NCI-H1694 treated with DMSO at 0.1 percent for 48 hours (cell line): ENCODE results near the gene ZNF574.

Experiments
- DNase-seq: peaks from one replicate; lab custom pipeline; 2025; lab: John Stamatoyannopoulos, UW

The ZNF574 gene

GRCh38 chr19:42102877-42103276 lies 26.9 kb downstream of the ZNF574 start:
- no peak for DNase-seq

GRCh38 chr19:42105368-42105767 lies 29.4 kb downstream of the ZNF574 start:
- DNase-seq = no peak

DNA sequence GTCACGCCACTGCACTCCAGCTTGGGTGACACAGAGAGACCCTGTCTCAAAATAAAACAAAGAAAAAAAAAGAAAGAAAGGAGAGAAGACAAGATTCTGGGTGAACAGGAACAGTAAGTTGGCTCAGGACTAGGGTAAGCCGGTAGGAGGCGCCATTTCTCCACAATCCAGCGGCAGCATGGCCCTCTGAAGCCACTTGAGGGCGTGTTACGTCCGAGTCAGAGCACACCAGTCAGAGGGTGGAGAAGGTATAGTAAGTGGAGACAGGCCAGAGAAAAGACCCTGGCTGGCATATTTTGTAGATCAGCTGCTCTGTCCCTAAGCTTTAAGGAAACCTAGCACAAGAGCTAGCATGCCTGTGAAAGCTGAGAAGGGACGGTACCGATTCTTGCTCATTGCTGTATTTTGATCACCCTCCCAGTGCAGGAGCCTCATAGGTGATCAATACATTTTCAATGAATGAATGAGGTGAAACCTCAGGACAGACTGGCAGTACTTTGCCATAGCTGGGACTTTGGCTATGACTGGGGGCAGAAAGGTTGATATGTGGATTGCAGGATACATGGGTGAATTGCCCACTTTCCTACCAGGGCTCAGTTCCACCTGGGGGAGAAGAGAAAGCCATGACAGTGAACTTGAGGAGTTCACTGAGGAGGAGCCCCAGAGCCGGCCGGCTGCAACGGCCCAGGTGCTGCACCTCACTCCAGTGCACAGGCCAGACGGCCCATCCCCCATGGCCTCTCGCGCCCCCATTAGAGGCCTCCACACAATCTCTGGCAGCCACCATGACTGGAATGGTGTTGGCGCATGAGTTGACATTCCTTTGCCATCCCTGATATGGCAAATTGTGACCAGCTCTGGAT lies 32.8 kb downstream of the ZNF574 start:
- peak; percentile 81 for DNase-seq

DNA sequence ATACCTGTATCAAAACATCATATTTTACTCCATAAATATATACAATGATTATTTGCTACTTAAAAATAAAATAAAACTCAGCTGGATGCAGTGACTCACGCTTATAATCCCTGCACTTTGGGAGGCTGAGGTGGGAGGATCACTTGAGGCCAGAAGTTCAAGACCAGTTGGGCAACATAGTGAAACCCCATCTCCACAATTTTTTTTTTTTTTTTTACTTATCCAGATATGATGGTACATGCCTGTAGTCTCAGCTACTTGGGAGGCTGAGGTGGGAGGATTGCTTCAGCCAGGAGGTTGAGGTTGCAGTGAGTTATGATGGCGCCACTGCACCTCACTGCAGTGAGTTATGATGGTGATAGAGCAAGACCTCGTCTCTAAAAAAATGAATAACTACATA lies 33.9 kb downstream of the ZNF574 start:
- DNase-seq = no peak

DNA sequence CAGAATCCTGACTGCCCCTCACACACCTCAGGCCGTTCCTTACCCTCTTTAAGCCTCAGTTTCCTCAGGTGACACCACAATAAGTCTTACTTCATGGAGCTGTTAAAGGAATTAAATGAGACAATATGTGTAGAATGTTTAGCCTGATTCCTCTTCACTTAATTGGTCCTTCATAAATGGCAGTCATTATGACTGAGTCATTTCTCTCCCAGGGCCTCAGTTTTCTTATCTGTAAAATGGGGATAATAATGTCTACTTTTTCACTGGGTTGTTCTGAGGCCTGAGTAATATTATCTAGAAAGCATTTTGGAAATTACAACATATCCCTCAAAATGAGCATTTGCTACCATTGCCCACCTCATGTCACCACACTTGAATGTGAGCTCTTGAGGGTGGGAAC lies 34.7 kb downstream of the ZNF574 start:
- no peak for DNase-seq

GRCh38 chr19:42111384-42111783 lies 35.4 kb downstream of the ZNF574 start:
- DNase-seq = no peak

DNA sequence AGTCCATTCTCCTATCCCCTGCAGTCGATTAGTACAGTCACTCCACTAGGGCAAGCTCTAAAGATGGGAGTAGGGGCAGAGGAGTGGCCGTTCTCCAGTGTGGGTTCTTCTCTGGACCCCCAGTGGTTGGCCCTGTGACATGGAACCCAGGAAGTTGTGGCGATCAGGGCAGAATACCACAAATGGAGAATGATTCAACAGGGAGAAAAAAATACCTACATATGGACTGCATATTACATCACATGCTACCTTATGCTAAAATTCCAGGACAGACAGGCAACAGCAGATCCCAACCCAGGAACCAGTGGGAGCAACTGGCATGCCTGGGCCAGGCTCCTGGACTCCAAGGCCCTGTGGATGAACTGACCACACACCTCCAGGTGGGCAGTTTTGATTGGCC lies 35.8 kb downstream of the ZNF574 start:
- DNase-seq = no peak

- DNase-seq = peak; percentile 14
Observed at GRCh38 chr19:42113641-42114348, 37.8 kb downstream of the ZNF574 start.

DNA sequence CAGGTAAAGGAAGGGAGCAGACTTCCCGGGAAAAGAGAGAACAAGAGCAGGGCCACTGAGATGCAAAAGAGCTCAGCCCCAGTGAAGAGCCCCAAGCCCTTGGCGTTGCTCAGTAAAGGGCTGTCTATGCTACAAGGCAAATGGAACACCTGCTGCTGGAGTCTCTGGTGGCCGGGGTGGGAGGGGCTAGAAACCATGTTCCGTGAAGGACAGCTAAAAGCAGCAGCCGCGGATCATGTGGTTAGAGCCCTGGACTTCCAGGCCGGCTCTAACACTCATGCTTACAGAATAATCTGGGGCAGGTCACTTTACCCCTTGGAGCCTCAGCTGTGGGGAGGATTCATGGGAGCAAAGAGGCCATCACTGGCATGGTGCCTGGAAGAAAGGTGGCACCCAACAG lies 38.4 kb downstream of the ZNF574 start:
- no peak for DNase-seq

- DNase-seq = no peak
Observed at GRCh38 chr19:42115219-42115618, 39.3 kb downstream of the ZNF574 start.

DNA sequence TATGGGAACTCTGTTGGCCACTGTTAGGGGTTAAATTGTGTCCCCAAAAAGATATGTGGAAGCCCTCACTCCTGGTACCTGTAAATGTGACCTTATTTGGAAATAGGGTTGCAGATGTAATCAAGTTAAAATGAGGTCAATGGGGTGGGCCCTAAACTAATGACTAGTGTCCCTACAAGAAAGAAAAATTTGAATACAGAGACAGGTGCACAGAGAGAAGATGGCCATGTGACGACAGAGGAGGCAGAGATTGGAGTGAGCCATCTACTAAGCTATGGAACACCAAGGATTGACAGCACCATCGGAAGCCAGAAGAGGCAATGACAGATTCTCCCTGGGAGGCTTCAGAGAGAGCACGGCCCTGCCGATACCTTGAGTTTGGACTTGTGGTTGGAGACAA lies 39.7 kb downstream of the ZNF574 start:
- DNase-seq = no peak

DNA sequence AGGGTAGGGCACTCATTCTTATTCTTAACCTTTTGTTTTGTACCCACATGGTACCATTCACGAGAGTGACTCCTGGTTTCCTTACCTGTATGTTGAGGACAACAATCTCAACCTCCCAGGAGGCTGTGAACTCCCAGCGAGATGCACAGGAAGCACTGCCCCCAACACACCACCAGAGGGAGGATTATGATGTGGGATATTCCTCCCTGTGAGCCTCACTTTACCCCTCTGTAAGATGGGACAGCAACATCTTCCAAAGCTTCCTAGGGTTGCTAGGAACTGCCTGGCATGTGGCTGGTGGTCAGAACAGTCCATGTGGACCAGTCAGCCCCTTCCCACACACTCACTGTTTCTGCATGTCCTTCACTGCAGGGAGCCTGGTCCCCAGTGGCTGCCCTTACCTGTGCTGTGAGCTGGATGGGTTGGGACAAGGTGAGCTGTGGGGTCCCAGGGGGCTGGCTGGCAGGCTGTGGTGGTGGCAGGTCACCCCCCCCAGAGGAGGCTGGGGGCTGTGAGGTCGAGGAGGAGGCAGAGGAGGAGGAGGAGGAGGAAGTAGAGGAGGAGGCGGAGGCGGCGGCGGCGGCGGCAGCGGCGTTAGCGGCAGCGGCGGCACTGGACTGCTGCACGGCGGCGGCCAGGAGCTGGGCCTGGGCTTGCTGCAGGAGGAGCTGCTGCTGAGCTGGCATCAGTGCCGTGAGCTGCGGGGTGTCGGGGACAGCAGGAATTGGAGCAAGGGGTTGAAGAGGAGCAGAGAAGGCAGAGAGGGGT lies 40.5 kb downstream of the ZNF574 start:
- DNase-seq = no peak

DNA sequence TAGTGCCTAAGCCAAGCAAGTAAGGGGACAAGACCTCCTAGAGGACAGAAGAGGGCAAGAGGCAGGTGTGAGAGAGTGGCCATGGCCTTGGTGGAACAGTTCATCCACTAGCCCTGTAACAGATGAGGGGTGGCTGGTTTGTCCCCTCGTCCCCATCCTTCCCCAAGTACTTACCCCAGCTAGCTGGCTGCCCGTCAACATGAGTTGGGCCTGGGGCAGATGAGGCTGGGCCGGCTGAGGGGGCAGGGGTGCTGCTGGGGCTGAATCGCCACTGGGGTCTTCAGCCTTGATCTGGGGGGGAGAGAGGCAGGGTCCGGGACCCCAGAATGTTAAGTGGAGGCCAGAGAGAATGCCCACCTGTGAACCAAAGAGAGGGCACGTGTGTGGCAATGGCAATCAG lies 41.1 kb downstream of the ZNF574 start:
- DNase-seq = no peak

DNA sequence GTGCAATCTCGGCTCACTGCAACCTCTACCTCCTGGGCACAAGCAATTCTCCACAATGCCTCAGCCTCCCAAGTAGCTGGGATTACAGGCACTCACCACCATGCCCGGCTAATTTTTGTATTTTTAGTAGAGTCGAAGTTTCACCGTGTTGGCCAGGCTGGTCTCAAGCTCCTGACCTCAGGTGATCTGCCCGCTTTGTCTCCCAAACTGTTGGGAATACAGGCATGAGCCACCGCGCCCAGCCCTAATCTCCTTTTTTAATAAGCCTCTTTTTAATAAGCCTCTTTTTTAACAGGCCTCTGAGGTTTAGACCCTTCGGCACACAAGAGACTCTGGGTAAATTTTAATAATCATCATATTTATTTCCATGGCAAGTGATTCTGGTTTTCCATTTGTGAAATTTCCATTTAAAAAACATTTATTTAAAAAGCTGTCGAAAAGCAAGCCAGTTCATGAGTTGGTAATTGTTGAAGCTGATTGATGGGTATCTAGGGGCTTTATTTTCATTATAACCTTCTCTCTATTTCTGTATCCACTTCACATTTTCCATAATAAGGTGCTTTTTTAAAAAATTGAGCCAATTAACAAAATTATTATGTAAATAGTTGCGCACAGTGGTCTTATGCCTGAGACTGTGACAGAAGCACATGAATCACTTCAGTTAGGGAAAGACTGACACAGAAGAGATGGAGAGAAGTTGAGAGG lies 44.5 kb downstream of the ZNF574 start:
- DNase-seq = no peak

DNA sequence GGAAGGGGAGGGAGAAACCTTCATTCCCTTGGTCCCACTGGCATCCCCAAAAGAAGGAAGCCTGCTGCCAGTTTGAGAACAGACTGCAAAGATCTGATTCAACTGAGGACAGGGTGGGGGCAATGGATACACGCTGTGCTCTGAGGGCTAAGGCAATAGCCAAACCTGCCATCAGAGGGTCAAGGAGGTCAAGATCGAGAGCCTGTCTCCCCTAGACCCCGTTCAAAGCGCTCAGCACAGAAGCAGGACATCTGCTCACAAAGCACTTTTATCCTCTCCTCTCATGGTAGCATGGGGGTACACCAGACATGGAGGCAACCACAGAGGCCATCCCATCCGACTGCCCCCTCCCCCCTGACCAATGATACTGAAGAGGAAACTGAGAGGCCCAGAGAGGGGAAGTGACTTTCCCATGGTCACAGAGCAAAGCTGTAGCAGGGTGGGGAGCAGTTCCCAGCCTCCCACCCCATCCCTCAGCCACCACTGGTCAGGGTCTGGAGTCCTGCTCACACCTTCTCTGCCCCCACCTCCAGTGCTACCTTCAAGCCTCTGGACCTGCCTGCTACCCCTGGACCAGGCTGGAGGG lies 45.2 kb downstream of the ZNF574 start:
- no peak for DNase-seq

DNA sequence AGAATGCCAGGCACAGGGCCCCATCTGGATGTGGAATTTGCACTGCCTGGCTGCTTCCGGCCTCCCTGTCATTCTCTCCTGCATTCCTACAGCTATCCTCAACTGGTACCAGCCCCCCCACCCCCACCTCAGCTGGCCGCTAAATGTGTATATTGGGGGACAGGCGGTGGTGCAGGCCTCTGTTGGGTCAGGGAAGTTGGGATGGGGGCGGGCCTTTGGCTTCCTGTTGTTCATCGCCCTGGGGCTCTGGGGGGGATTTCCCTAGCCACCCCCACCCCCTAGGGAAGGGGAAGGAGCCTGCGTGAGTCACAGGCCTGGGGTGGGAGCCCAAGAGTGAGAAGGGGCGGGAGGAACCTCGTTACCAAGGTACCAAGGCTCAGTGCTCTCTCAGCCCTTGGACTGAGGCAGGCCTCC lies 45.7 kb downstream of the ZNF574 start:
- DNase-seq = no peak

DNA sequence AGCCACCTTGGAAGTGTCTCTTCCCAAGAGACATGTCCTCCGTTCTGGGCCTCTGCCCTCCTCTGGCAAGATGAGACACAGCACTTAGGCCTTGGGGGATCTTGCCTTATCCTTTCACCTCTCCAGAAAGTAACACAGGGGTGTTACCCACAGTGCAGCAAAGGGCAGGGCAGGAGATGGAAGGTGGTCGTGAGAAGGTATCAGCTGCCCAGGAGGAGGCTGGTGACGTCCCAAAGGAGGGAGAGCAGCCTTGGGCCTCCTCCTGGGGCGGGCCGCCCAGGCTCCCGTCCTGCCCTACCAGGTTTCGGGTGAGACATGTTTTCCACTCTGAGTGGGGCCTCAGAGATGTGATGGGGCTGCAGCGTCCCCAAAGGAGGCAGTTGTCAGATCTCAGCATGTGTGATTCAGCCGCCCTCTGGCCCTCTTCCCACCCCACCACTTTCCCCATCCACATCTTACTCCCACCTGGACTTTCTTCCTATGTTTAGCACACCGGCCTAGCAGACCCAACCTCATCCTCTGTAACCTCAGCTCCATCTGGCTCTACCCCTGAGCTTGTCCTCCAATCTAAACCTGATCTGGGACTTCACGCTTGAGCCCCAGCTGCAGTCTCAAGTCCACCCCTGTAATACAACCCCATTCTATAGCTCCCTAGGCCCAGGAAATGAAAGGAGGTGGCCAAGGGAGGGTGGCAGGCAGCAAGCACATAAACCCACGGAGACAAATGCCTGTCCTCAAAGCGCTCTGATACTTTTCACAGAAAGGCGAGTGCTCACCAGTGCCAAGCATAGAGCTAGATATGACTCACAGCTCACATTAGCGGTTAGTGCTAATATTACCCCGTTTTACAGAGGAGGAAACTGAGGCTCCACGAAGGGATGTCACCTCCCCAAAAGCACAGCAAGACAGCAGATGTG lies 47.0 kb downstream of the ZNF574 start:
- no peak for DNase-seq

GRCh38 chr19:42123765-42124164 lies 47.8 kb downstream of the ZNF574 start:
- no peak for DNase-seq

GRCh38 chr19:42124386-42124901 lies 48.5 kb downstream of the ZNF574 start:
- no peak for DNase-seq

GRCh38 chr19:42125536-42125935 lies 49.6 kb downstream of the ZNF574 start:
- no peak for DNase-seq
